GM12875 (cell line): ENCODE data around the gene SPRR5.

ENCODE experiments used
- H3K4me3 ChIP-seq: one replicate; pipeline ENCODE4 v1.5.1; 2011; ENCODE audit warnings: low read depth, low read length, control low read depth
- CTCF ChIP-seq: IDR thresholded peaks from 2 replicates; pipeline ENCODE4 v1.5.1; 2011; ENCODE audit warnings: low read depth, mild to moderate bottlenecking, control low read depth, inconsistent platforms, low read length, moderate library complexity, borderline replicate concordance; ENCODE audit not compliant: insufficient read depth

Gene SPRR5

GRCh38 chr1:152969036-152969435 is 22.0 kb downstream of the SPRR5 start:
- H3K4me3 ChIP-seq, result no peak overlapping the region
- no peak for TF ChIP-seq CTCF

- TF ChIP-seq CTCF, result no peak
- no peak within 1 kb of the TSS for H3K4me3 ChIP-seq
Measured at GRCh38 chr1:152970495-152970894, 23.5 kb downstream of the SPRR5 start, which contains the start of gene SPRR4. SPRR4 (plus strand) TSS chr1:152970648; CDS start chr1:152971891, 1,243 bp downstream.

GRCh38 chr1:152972196-152972886 is 25.3 kb downstream of the SPRR5 start:
- no peak overlapping the region for H3K4me3 ChIP-seq
- TF ChIP-seq CTCF, result no peak

- no peak for TF ChIP-seq CTCF
Measured at GRCh38 chr1:152976688-152977087, 29.7 kb downstream of the SPRR5 start.

GRCh38 chr1:152977614-152978013 is 30.6 kb downstream of the SPRR5 start:
- no peak for TF ChIP-seq CTCF
- no peak overlapping the region for H3K4me3 ChIP-seq

More at GRCh38 chr1:152976688-152977087, 29.7 kb downstream of the SPRR5 start:
- no peak overlapping the region for H3K4me3 ChIP-seq

GRCh38 chr1:152980676-152981075 is 33.7 kb downstream of the SPRR5 start:
- TF ChIP-seq CTCF, result no peak
- H3K4me3 ChIP-seq, result no peak overlapping the region

- TF ChIP-seq CTCF, result no peak
- H3K4me3 ChIP-seq, result no peak overlapping the region
Measured at GRCh38 chr1:152981146-152981871, 34.3 kb downstream of the SPRR5 start.
